NCI-H2081 treated with DMSO at 0.1 percent for 48 hours (cell line): ENCODE measurements around the gene SLIT3.

Experiments used
- DNase-seq: peaks from one replicate; lab custom pipeline; 2025; lab: John Stamatoyannopoulos, UW

The SLIT3 gene

DNA sequence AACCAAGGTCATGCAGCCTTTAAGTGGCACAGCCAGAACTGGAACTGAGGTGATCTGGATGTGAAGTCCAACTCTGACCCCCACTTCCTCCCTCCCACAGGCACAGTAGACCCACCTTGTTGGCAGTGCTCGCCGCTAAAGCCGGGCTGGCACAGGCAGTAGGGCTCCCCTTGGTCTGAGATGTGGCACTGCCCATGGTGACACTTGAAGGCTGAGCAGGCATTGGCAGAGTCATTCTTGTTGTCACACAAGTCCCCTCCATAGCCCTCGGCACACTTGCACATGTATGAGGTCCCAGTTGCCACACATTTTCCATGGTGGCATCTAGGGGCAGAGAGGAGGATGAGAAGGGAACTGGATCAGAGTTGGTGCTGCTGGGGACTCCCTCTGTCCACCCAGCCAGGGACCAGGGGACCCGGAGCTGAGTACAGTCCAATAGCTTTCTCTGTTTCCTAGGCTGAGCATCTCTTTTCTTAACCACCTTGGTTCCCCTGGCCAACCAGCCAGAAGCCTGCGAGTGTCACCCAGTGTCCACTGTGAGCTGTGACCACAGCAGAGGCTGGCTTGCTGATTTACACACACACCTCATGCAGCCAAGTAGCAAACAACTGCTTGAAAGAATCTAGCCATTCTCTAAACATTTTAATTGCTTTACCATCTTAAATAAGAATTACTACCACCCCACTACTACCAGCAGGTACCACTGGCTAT, 631.1 kb downstream of the SLIT3 start:
- DNase-seq: no peak

DNA sequence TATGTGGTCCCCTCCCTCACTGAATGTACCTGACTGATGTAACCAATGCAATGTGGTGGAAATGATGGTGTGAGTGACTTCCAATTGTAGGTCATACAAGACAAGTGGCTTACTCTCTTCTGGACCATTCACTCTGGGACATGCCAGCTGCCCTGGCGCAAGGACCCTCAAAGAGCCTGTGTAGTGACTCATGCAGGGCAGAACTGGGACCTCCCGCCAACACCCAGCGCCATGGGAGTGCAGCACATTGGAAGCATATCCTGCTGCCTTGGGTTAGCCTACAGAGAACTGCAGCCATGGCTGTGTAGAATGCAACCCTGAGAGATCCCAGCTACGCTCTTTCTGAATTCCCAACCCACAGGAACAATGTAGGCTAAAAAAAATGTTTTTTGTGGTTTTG, 631.8 kb downstream of the SLIT3 start:
- no peak for DNase-seq

DNA sequence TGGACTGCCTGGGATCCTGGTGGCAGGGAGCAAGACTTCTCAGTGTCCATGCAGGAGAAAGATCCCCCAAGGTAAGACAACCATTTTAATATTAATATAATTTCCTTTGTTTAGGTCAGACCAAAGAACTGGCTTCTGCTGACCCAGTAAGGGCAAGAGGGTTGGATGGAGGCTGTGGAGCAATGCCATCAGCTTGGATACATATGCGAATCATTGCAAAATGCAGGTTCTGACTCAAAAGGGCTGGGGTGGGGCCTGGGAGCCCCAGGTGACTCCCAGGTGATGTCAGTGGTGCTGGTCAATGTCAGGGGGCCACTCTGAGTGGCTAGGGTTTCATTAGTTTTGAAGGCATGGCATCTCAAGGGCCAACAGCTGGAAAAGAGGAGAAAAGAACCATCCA, 632.9 kb downstream of the SLIT3 start:
- DNase-seq: no peak

DNA sequence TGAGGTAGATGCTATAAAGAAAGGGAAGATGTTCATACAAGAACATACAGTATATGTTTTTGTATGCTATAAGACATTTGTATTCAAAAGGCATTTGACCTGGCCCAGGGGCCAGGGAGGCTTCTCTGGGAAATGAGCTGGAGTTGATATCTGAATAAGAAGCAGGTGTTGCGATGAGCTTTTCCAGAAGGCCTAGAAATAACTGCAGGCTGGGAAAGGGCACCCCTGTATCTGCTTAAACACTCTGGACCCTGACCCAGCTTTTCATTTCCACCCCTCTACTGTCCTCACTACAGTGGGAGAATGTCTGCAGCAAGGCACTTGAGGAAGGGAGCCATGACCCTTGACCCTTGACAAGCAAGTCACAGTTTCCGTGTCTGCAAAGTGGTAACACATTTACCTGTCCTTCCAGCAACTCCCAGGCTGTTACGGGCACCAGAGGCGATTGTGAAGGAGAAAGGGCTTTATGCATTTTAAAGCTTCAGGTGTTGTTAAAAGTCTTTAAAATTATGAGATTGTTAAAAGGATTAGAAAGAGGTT, 633.6 kb downstream of the SLIT3 start:
- DNase-seq: no peak

DNA sequence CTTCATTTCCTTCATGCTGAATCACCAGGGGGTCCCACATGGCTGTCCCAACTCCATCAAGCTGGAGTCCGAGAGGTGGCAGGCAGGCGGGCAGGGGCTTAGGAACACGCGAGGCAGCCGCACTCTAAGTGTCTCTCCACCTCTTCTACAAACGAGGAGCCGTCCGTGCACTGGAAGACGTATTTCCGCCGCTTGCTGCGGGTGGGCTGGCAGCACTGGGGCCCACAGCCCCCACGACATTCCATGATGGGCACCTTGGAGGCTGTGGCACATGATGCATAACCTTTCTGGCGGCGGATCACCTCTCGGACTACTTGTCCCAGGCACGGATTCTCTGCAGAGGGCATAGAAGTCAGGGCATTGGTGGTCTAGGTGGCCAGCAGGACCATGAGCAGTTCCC, 634.6 kb downstream of the SLIT3 start:
- no peak for DNase-seq

DNA sequence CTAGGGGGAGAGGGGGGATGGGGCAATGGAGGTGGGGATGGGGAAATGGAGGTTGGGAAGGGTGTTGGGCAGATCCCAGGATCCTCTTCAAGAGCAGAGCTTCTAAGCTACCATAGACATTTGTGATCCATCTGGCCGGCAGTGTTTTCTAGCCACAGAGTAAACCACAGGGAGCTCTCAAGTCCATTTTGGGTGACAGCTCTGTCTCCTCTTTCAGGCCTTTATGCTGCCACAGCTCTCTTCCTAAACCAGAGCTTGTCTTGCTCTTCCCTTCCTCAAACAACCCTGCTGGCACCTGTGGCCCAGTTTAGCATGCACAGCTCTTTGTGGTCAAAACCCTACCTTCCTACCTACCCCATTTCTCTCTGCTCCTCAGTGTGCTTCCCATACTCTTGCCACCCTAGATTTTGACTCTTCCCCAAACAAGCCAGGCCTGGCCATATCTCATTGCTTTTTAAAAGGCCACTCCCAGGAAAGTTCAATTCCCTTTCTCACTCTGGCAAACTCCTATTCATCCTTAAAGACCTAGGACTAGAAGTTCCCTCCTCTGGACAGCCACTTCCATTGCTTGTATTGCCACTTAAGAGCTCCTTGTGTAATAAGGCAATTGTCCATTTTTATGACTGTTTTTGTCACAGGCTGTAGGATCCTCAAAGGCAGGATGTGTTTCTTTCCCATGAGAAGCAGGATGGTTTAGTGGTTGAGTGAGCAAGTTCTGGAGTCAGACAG, 637.5 kb downstream of the SLIT3 start:
- no peak for DNase-seq

DNA sequence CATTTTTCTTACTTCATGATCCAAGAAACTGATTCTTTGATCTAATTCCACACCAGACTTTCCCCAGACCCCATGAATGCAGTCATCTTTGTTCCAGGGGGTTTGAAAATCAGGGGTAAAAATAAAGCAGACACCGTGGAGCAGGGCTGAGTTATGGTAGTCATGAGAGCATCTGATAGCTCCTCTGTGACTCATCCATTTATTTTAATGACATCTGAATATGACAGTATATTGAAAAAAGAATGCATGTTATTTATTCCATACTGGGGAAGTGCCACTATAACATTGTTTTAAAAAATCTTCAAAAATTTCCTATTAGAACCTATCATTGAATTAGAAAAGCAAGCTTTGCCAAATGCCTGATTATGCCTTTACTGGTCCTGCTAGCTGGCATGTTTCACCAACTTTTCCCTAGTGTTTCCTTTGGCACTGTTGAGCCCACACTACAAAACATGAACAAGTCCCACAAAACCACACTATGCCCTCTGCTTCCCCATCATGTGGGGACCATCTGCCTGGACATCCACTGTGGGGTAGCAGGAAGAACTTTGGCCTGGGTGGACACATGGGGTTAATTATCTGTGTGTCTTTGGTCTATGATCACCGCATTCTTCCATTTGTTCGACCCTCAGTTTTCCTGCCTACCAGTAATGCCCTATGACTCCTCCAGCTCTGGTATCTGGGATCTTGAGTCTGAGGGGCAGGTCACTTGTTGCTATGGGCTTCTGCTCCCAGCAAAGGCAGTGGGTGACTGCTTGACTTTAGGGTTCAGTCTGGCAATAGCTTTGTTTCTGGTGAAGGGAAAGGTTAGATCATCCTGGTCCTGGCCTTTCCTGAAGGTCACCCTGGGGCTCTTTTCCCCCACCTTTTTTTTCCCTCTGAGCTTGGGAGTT, 639.1 kb downstream of the SLIT3 start:
- no peak for DNase-seq

DNA sequence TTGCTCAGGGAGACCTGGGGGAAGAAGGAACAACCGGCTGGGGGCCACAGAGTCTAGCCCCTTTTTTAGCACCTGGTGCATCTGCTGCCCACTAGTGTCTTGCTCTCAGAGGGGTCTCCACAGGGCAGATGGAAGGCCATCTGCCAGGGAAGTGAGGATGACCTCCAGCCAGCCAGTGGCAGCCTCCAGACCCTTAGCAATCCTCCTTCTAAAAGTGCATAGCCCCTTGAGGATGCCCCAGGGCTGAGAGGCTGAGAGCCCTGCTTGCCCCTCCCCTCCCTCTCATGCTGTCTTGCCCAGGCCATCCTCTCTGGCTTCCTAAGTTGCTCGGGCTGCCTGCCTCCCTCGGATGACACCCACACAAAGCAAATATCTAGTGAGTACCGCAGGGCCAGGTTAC, 640.2 kb downstream of the SLIT3 start:
- DNase-seq: no peak

DNA sequence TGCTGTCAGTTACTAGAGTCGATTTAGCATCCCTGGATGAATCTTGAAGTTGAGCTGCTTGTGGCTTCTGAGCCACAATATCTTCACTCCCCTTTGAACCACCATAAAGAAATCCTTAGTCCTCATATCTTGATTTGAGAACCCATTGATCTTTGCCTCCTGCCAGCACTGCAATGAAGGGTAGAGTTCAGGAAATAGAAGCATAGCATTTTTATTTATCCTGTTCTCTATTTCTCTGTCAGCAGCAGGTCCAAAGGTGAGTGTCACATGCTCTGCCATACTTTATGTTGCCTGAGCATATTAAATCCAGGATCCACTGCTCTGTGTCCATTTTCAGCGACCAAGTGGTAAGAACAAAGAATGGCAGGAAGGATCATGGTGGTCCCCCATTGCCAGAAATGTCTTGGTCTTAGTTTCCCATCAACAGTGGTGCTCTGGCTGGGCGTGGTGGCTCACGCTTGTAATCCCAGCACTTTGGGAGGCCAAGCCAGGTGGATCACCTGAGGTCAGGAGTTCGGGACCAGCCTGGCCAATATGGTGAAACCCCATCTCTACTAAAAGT, 641.6 kb downstream of the SLIT3 start:
- no peak for DNase-seq

DNA sequence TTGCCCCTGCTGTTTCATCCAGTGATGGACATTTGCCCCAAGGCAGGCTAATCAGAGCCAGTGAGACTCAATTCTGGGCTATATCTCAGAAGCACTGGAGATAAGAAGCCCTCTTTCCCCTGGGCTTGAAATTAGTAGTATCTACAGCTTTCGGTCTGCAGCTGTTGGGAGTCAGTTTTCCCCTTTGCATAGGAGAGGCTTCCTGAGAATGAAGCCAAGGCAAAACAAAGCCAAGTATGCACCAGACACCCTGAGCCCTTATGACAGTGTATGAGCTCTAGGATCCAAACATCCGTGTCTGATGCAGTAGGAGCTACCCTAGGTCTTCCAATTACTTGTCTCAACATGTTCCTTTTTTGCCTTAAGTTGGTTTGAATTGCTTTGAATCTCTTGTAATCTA, 642.5 kb downstream of the SLIT3 start:
- no peak for DNase-seq

DNA sequence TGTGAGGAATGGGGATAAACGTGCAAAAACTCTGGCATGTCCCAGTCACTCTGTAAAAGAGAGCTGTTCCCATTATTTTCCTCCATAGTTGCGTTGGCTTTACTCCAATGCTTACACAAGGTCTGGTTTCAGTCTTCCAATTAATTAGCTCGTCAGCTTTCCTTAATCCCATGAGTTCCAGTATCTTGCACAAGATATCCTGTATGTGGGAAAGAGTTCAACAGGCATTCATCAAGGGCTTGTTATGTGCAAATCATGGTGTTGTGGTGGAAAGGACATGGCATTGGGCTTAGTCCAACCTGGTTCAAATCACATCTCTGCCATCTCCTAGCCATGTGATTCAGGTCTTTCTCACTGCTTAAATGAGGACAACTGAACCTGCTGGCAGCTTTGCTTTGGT, 644.3 kb downstream of the SLIT3 start:
- no peak for DNase-seq

DNA sequence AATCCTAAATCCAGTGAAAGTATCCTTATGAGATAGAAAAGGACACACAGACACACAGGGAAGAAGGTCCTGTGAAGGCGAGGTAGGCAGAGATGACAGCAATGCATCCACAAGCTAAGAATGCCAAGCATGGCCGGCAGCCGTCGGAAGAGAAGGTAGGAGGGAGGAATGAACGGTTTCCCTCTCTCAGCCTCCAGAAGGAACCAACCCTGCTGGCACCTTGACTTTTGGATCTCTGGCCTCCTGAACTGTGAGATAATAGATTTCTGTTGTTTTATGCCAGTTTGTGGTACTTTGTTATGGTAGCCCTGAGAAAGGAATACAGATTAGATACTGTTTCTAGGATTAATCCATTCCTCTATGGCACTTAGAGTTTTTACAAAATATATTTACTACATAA, 645.6 kb downstream of the SLIT3 start:
- DNase-seq: no peak

DNA sequence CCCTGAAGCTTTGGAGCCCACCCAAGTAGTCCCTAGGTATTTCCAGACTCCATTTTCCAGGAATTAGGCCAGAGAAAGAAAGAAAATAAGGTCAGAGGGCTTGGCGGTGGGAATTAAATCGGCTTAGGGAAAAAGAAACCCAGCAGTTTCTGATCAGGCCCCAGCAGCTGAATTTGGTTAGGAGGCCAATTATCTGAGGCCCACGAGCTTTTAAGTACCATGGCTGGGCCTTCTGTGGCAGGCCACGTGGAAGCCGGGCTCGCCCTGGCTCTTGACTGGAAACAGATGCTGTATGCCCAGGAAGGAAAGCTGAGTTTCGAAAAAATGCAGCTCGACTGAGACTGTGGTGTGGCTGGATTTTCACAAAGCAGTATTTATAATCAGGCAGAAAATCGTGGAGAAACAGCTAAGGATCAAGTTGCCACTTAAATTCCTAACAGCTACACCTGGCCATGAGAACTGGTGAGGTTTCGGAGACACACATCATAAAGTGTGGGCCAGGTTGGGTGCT, 646.7 kb downstream of the SLIT3 start:
- no peak for DNase-seq

DNA sequence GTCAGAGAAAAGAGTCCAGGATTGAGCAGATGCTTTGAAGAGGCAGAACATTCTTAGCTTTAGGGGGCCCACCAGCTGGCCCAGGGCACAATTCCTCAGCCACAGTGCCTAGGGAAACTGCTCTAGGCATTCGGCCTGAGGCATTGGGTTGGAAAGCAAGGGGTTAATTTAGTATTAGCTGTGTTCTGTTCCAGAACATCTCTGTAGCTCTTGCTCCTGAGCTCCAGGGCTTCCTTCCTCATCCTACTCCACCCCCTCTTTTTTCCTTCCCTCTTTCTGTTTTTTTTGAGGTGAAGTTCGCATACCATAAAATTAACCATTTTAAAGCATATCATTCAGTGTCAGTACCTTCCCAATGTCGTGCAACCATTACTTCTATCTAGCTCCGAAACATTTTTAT, 647.3 kb downstream of the SLIT3 start:
- DNase-seq: no peak

DNA sequence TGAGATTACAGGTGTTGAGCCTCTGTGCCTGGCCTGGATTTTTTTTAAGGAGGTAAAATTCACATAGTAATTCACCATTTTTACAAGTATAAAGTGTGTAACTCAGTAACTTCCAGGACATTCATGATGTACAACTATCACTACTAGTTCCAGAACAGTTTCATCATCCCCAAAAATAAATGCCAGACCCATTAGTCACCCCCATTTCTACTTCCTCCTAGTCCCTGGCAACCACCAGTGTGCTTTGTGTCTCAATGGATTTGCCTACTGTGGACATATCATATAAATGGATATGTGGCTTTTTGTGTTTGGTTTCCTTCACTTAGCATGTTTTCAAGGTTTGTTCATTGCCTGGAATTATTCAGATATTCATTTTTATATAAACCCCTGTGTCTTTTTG, 649.3 kb downstream of the SLIT3 start:
- no peak for DNase-seq

DNA sequence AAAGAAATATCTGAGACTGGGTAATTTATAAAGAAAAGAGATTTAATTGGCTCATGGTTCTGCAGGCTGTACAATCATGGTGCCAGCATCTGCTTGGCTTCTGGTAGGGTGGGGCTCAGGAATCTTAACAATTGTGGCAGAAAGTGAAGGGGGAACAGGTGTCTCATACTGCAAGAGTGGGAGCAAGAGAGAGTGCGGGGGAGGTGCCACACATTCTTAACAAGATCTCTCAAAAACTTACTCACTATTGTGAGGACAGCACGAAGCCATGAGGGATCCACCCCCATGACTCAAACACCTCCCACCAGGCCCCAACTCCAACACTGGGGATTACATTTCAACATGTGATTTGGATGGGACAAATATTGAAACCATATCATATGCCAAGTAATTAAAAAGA, 651.6 kb downstream of the SLIT3 start:
- no peak for DNase-seq

DNA sequence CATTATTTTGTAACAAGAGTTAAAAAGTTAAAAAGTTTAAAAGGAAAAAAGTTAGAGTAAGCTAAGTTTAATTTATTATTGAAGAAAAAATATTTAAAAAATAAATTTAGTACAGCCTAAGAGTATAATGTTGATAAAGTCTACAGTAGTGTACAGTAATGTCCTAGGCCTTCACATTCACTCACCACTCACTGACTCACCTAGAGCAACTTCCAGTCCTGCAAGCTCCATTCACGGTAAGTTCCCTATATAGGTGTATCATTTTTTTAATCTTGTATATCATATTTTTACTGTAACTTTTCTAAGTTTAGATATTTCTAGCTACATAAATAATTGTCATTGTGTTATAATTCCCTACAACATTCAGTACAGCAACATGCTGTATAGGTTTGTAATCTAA, 652.4 kb downstream of the SLIT3 start:
- DNase-seq: no peak

DNA sequence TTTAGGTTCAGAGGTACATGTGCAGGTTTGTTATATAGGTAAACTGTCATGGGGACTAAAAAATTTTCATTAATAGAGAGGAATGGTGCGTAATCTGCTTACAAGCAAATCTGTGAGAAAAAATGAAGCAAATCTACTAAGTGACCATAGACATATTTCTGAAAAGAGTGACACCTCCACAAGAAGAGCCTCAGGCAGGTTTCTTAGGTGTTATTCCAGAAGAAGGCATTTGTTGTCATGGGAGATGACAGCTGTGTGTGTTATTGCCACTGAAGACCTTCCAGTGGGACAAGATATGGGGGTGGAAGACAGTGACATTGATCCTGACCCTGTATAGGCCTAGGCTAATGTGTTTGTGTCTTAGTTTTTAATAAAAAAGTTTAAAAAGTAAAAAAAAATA, 652.9 kb downstream of the SLIT3 start:
- DNase-seq: no peak

DNA sequence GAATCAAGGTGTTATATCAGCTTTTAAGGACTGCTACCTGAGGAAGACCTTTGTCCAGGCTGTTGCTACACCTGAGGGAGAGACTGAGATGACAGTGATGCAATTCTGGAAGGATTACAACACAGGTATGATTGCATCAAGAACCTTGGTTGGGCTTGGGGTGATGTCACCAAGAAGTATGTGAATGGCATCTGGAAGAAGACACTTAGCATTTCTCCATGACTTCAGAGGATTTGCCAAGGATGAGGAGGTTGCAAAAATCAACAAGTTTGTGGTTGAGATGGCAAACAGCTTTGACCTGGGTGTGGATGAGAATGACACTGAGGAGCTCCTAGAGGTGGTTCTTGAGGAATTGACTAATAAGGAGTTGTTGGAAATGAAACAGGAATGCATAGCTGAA, 653.9 kb downstream of the SLIT3 start:
- no peak for DNase-seq

DNA sequence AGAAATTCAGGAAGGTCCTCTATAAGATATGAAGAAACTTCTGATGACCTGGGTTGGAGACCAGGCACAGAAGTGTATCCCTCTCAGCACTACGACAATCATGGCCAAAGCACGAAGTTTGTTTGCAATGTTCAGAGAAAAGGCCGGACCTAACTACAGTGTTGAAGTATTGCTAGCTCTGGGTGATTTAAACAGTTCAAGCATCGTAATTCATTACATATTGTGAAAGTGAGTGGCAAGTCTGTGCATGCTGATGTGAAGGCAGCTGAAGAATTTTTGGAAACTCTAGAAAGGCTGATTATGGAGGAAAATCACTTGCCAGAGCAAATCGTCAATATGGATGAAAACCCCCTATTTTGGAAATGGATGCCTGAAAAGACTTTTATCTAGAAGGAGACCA, 654.6 kb downstream of the SLIT3 start:
- DNase-seq: no peak

DNA sequence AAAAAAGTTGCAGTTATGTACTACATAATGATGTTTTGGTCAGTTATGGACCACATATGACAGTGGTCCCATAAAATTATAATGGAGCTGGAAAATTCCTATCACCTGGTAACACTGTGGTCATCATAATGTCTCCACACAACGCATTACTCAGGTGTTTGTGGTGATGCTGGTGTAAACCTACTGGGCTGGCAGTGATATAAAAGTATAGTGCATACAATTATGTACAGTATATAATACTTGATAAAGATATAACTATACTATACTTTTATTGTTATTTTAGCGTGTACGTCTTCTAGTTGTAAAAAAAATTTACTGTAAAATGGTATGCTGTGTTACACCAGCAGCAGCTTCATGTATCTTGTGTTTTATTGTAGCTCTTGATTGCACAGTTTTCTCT, 655.7 kb downstream of the SLIT3 start:
- DNase-seq: no peak

DNA sequence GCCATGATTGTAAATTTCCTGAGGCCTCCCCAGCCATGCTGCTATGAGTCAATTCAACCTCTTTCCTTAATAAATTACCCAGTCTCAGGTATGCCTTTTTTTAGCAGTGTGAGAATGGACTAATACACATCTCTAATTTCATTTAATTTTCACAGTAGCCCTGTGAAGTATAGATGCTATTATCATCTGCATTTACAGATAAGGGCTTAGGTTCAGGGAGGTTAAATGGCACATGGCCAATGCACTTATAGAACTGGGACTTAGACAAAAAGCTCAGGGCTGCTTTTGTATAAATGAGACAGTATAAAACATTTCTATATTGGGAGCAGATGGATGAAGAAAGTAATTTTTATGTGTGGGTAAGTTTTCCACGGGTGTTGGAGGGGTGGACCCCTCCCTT, 658.9 kb downstream of the SLIT3 start:
- no peak for DNase-seq
